ENCODE results near the gene MED16.
"Not testable (repeated sequence)": the region's sequence is repeated elsewhere in the genome, so short reads cannot be mapped to it uniquely, and the experiment has no call there.

Gene MED16

GRCh38 chr19:870314-870713 is 22.7 kb downstream of the MED16 start:
- no peak for DNase-seq (ENCODE audit: low read depth)

- DNase-seq (ENCODE audit: low read depth), result peak; percentile 96
Measured at GRCh38 chr19:869245-870177, 23.5 kb downstream of the MED16 start.

- DNase-seq (ENCODE audit: low read depth), result no peak
Measured at GRCh38 chr19:868458-869244, 24.3 kb downstream of the MED16 start.

DNA sequence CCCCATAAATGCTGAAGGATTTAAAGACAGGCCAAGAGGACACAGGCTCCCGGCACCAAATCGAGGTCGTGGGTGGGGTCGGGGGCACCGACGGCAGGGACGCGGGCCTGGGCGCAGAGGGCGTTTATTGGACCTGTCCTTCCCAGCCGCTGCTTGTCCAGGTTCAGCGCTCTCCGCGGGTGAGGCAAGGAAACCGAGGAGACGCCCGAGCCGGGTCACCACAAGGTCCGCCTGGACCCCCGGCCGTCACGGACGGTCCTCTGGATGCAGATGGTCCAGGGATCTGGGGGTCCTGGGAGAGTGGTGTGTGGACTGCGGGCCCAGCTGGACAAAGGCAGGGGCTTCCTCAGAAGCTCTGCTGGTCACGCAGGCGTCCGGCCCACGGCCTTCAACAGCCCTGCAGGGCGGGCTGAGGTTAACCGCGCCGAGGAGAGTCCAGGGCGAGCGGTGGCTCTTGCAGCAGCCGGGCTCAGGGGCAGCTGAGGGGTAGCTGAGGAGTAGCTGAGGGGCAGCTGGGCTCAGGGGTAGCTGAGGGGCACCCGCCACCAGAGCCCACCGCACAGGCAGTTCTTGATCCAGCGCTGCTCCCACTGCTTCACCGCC is 25.0 kb downstream of the MED16 start:
- DNase-seq (ENCODE audit: low read depth), result no peak

- DNase-seq (ENCODE audit: low read depth), result no peak
Measured at GRCh38 chr19:867301-867793, 25.6 kb downstream of the MED16 start.

- DNase-seq (ENCODE audit: low read depth), result no peak
Measured at GRCh38 chr19:866769-867300, 26.2 kb downstream of the MED16 start.

DNA sequence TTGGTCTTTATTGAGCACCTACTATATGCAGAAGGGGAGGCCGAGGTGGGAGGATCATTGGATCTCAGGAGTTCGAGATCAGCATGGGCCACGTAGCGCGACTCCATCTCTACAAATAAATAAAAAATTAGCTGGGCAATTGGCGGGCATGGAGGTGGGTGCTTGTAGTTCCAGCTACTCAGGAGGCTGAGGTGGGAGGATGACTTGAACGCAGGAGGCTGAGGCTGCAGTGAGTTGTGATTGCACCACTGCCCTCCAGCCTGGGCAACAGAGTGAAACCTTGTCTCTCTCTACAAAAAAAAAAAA is 29.7 kb downstream of the MED16 start:
- no peak for DNase-seq (ENCODE audit: low read depth)

DNA sequence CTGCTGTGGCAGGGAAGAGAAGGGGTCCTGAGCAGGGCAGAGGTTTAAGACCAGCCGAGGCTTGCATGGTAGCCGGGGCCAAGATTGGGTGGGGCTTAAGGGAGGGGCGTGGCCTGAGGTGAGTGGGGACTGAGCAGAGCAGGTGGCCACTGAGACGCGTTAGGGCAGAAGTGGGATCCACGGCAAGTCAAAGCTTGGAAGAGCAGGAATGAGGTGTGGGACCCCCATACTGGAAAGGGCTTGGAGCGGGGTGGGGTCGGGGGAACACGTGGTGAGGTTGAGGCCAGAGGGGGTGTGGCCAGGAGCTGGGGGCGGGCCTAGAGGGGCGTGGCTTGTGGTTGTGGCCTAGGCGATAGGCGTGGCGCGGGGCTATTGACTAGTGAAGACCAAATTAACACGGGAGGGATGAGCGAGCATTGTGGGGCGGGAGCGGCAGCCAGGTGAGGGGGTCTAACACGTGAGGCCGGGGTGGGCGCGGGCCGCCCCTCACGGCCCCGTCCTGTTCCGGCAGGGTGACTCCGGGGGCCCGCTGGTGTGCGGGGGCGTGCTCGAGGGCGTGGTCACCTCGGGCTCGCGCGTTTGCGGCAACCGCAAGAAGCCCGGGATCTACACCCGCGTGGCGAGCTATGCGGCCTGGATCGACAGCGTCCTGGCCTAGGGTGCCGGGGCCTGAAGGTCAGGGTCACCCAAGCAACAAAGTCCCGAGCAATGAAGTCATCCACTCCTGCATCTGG is 30.2 kb downstream of the MED16 start:
- DNase-seq (ENCODE audit: low read depth), result peak; percentile 67

DNA sequence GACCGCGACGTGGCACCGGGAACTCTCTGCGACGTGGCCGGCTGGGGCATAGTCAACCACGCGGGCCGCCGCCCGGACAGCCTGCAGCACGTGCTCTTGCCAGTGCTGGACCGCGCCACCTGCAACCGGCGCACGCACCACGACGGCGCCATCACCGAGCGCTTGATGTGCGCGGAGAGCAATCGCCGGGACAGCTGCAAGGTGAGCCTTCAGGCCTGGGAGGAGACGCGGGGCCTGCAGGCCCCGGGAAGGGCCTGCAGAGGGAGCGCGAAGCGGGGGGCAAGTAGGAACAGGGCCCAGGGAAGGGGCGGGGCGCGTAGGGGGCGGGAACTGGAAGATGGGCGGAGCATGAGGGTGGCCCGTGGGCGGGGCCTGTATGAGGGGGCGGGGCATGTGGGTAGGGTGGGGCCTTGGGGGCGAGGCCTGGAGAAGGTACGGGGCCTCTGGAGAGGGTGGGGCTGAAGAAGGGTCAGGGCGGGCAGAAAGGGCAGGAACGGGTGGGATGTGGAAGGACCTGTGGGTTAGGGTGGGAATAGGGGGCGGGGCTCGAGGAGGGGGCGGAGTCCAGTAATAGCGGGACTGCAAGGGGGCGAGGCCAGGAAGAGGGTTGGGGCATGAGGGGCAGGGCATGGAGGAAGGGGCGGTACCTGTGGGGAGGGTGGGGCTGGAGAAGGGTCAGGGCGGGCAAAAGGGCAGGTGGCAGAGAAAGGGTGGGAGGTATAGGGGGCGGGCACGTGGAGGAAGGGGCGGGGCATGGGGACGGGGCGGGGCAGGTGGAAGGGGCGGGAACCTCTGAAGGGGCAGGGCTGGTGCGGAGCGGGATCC is 31.0 kb downstream of the MED16 start:
- peak; percentile 38 for DNase-seq (ENCODE audit: low read depth)

DNA sequence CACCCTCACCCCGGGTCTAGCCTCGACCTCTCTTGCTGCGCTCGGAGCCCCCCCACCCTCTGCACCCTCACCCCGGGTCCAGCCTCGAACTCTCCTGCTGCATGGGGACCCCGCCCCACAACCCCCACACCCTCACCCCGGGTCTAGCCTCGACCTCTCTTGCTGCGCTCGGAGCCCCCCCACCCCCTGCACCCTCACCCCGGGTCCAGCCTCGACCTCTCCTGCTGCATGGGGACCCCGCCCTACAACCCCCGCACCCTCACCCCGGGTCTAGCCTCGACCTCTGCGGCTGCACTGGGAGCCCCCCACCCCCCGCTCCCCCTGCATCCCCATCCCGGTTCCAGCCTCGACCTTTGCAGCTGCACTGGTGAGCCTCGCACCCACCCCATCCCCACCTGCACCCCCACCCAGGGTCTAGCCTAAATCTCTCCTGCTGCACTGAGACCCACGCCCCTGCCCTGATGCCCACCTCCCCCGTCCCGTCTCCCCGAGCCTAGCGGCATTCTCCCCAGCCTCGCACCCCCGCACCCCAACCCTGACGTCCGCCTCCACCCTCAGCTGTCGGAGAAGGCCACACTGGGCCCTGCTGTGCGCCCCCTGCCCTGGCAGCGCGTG is 31.7 kb downstream of the MED16 start:
- no peak for DNase-seq (ENCODE audit: low read depth)

GRCh38 chr19:858868-859843 is 33.8 kb downstream of the MED16 start, which contains the start of gene CFD:
Gene CFD (plus strand): TSS chr19:859664. CDS start chr19:859690, 26 bp downstream.
- DNase-seq (ENCODE audit: low read depth), result no peak

- no peak for DNase-seq (ENCODE audit: low read depth)
Measured at GRCh38 chr19:858284-858683, 34.7 kb downstream of the MED16 start.

DNA sequence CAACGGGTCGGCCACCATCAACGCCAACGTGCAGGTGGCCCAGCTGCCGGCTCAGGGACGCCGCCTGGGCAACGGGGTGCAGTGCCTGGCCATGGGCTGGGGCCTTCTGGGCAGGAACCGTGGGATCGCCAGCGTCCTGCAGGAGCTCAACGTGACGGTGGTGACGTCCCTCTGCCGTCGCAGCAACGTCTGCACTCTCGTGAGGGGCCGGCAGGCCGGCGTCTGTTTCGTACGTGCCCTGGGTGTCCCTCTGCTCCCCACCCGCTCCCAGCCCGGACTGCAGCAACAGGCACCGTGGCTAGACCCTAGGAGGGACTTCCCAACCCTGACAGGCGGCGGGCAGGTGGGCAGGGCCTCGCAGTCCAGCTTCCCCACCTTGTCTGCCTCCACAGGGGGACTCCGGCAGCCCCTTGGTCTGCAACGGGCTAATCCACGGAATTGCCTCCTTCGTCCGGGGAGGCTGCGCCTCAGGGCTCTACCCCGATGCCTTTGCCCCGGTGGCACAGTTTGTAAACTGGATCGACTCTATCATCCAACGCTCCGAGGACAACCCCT is 37.3 kb downstream of the MED16 start:
- DNase-seq (ENCODE audit: low read depth), result no peak

GRCh38 chr19:855142-855541 is 37.8 kb downstream of the MED16 start:
- DNase-seq (ENCODE audit: low read depth), result no peak

- DNase-seq (ENCODE audit: low read depth), result no peak
Measured at GRCh38 chr19:854549-854948, 38.4 kb downstream of the MED16 start.

DNA sequence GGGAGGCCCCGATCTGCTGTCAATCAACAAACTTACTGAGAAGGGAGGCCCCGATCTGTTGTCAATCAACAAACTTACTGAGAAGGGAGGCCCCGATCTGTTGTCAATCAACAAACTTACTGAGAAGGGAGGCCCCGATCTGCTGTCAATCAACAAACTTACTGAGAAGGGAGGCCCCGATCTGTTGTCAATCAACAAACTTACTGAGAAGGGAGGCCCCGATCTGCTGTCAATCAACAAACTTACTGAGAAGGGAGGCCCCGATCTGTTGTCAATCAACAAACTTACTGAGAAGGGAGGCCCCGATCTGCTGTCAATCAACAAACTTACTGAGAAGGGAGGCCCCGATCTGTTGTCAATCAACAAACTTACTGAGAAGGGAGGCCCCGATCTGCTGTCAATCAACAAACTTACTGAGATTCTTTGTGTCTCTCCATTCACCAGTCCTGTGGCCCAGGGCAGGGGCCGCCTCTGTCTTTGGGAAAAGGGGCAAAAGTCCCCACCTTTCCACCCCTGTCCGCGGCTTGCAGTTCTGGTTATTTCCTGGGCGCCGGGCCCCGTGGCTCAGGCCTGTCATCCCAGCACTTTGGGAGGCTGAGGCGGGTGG is 39.3 kb downstream of the MED16 start:
- not testable (repeated sequence) for DNase-seq (ENCODE audit: low read depth)

DNA sequence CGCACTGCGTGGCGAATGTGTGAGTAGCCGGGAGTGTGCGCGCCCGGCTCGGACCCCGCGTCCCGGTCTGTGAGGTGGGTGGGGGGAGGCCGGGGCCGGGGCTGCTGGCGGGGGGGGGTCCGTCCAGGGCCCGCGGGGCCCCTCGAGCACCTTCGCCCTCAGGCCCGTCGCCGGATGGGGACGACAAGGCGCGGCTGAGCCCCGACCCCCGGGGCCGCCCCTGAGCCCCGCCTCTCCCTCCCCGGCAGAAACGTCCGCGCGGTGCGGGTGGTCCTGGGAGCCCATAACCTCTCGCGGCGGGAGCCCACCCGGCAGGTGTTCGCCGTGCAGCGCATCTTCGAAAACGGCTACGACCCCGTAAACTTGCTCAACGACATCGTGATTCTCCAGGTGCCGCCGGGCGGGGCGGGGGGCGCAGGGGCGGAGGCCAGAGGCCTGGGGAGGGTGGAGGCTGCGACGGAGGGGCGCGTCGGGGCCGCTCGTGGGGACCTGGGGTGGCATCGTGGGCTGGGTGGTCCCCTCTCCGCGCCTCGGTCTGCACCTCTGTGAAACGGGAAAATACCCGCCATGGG is 39.9 kb downstream of the MED16 start:
- DNase-seq (ENCODE audit: low read depth), result no peak
